Activated B cell treated with CpG ODN at 0.5 μM for 24 hours (primary cell): Measurements from ENCODE around the gene ACOX2. TPM values are rescaled to one million over a fixed set of nuclear protein-coding genes. Genes with fewer than 3 reads are reported as not detected.
A peak's percentile ranks its signal among the peaks of the same experiment; 100 is the strongest.

Experiments used
- ATAC-seq: fragments of 200-7000 bp; cut with Tn5 transposase; one replicate; pipeline ENCODE4 v1.10.0; 2021; ENCODE audit warnings: low read depth, mild to moderate bottlenecking, moderate library complexity
- CTCF ChIA-PET: fragments of 350-600 bp; sonication (Branson Sonifier 250); formaldehyde crosslinking; loops from one replicate; lab custom pipeline; 2021; ENCODE audit warnings: antibody characterized with exemption; lab: Charles Lee
- POLR2A ChIA-PET: fragments of 350-600 bp; sonication (Branson Sonifier 250); formaldehyde crosslinking; loops from one replicate; lab custom pipeline; 2021; ENCODE audit warnings: antibody characterized with exemption; lab: Charles Lee
- DNase-seq: peaks from one replicate; pipeline ENCODE4 v3.0.0; 2022
- H3K27ac Mint-ChIP-seq: one replicate; pipeline ENCODE4 v1.8.0; 2020; ENCODE audit warnings: mixed read lengths
- H3K27me3 Mint-ChIP-seq: one replicate; pipeline ENCODE4 v1.8.0; 2021; ENCODE audit warnings: mixed read lengths
- H3K36me3 Mint-ChIP-seq: one replicate; pipeline ENCODE4 v1.8.0; 2021; ENCODE audit warnings: low read depth, mixed read lengths
- H3K4me1 Mint-ChIP-seq: one replicate; pipeline ENCODE4 v1.8.0; 2021; ENCODE audit warnings: mixed read lengths
- H3K4me3 Mint-ChIP-seq: one replicate; pipeline ENCODE4 v1.8.0; 2020; ENCODE audit warnings: mild to moderate bottlenecking, mixed read lengths
- H3K9me3 Mint-ChIP-seq: one replicate; pipeline ENCODE4 v1.8.0; 2020; ENCODE audit warnings: mixed read lengths
- CTCF ChIP-seq: fragments of 200-600 bp; IDR thresholded peaks from one replicate; pipeline ENCODE4 v1.8.0; 2022; ENCODE audit warnings: antibody characterized with exemption, mild to moderate bottlenecking
- intact Hi-C: fragments of 100-400 bp; cut with micrococcal nuclease; formaldehyde crosslinking; loops from one replicate; pipeline ENCODE4 v1.15.1; 2024
- total RNA-seq: library from RNA; stranded (reverse); gene quantifications from 2 replicates; pipeline ENCODE4 v1.2.3, GENCODE V29; 2022

Gene ACOX2
- total RNA-seq, 1 donor from 2014 or later: not detected

DNA sequence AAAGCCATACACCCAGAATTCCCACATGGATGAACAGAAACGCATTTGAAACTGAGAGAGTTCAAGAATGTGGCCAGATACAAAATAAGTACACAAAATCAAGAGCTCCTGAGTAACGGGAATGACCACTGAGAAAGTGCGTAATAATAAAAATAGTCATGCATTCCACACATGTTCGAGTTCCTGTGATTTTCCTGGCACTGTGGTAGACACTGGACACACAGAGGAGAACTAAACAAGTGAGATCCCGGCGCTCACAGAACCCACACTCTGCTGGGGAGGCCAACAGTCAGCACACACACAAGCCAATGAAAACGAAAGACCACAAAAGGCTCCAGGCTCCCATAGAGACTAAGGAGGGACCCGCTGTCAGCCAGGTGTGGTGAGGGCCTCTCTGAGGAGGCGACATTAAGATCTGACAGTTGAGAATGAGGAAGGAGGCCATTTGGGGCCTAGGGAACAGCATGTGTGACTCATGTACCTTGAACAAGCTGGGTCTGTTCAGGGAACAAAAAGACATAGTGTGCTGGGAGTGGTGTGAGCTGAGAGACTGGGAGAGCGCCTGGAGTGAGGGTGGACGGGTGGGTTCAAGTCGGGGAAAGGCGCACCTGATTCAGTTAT lies 35.1 kb upstream of the ACOX2 start:
- TF ChIP-seq CTCF: no peak
- peaks cover 6% of the 10 kb centered on the region for H3K4me1 Mint-ChIP-seq
- no peaks in the 10 kb centered on the region for H3K36me3 Mint-ChIP-seq
- ATAC-seq (no peak), DNase-seq (no peak)
- intact Hi-C loops: no loop called here
- H3K9me3 Mint-ChIP-seq: no peaks in the 10 kb centered on the region
- no peak overlapping the region for H3K27ac Mint-ChIP-seq
- ChIA-PET POLR2A (no interaction called here), CTCF (interaction anchor here (1.0 to 7.3 kb wide), 2 partner anchors 56 to 59 kb away, joined by 3 to 65 read pairs; no protein-coding TSS in a partner anchor)
- no peak overlapping the region for H3K4me3 Mint-ChIP-seq
- H3K27me3 Mint-ChIP-seq: no peaks in the 10 kb centered on the region

DNA sequence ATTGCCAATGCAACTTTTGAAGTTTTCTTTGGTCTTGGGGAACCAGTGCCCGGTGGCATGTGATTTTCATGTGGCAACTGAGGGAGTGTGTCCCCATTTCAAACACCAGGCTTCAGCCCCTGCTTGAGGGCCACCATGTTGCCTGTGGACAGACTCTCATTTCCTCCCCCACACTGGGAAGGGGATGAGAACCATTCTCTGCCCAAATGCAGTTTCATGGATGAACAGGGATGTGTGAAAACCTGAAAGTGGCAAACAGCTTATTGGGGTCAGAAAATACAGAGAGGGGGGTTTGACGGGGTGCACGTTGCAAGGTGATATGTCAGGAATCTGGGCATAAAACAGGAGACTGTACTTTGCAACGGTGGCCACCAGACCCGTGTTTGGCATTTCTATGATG lies 33.9 kb upstream of the ACOX2 start:
- ChIA-PET CTCF (interaction anchor here (1.2 to 7.3 kb wide), 3 partner anchors 10 to 107 kb away, joined by 3 to 65 read pairs (median 3); no protein-coding TSS in a partner anchor), POLR2A (no interaction called here)
- H3K9me3 Mint-ChIP-seq: no peaks in the 10 kb centered on the region
- no peak for TF ChIP-seq CTCF
- peaks cover 6% of the 10 kb centered on the region for H3K4me1 Mint-ChIP-seq
- no peaks in the 10 kb centered on the region for H3K27me3 Mint-ChIP-seq
- ATAC-seq: no peak
- no peak for DNase-seq
- H3K4me3 Mint-ChIP-seq: no peak overlapping the region
- no peak overlapping the region for H3K27ac Mint-ChIP-seq
- H3K36me3 Mint-ChIP-seq: no peaks in the 10 kb centered on the region
- intact Hi-C loops: no loop called here

DNA sequence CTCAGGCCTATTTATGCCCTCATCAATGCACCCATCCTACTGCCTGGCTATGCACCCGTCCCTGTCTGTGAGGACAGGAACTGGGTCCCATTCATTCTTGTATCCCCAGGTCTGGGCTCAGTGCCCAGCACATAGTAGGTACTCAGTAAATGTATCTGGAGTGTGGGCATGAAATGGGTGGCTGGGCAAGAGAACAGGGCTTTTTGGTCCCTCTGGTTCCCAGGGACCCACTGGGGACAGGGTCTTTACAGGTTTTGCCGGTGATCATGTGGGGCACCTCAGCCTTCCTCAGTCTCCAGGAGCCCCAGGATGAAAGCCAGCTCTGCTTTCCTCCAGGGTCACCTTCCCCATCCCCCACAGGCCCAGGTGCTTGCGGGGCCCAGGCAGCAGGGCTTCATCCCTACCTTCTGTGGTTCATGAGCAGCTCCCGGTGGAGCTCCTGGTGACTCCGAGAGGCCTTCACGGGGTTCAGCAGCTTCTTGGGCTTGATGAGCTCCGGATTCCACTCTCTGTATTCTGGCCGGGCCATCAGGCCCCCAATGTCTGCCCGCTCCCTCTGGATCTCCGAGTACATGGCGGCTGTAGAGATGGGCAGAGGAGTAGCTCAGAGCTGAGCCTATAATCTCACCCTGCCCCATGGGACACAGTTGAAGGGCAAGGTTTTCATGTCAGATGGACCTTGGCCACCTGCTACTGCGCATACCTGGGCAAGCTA lies 32.5 kb upstream of the ACOX2 start:
- no peaks in the 10 kb centered on the region for H3K27me3 Mint-ChIP-seq
- POLR2A ChIA-PET: no interaction called here
- ATAC-seq (no peak), DNase-seq (no peak)
- H3K9me3 Mint-ChIP-seq: no peaks in the 10 kb centered on the region
- TF ChIP-seq CTCF: no peak
- CTCF ChIA-PET: interaction anchor here (1.2 to 7.3 kb wide), 5 partner anchors 9 to 106 kb away, joined by 3 to 65 read pairs (median 3); no protein-coding TSS in a partner anchor
- H3K4me3 Mint-ChIP-seq: no peak overlapping the region
- H3K36me3 Mint-ChIP-seq: no peaks in the 10 kb centered on the region
- peaks cover 6% of the 10 kb centered on the region for H3K4me1 Mint-ChIP-seq
- H3K27ac Mint-ChIP-seq: no peak overlapping the region
- intact Hi-C loops: no loop called here

DNA sequence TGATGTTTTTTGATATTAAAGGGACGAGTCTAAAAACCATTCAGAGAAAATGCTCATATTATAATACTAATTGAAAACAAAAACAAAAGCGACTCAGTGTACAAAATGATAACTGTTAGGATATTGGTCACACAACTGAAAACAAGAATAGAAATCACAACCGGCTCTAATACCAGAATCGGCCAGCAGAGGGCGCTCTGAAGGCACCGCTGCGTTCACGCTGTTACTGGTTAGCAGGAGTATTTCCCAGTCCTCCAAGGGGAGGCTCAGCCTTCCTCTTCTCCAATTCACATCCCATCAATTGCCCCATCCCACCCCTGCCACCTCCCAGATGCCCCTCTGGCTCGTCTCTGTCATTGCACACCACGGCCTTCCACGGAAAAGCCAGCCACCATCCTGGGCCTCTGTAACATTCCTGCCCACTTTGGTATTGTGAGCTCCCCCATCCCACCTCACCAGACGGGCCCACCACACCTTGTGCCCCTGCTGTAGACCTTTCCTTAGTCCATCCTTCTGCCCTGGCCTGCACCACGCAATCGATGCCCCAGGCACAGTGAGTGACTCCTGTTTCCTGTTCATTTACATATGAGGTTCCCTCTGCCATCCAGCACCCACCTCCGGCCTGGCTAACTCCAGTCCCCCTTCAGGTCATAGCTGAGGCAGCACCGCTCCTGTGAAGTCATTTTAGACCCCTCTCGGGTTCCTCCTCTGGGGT lies 31.7 kb upstream of the ACOX2 start:
- no peaks in the 10 kb centered on the region for H3K9me3 Mint-ChIP-seq
- H3K36me3 Mint-ChIP-seq: no peaks in the 10 kb centered on the region
- DNase-seq: peak; percentile 61
- no peaks in the 10 kb centered on the region for H3K27me3 Mint-ChIP-seq
- ChIA-PET CTCF (interaction anchor here (0.6 to 7.3 kb wide), 6 partner anchors 11 to 65 kb away, joined by 3 to 65 read pairs (median 4); no protein-coding TSS in a partner anchor), POLR2A (no interaction called here)
- TF ChIP-seq CTCF: no peak
- ATAC-seq: peak; percentile 49
- intact Hi-C loops: loop anchor here (1.0 kb wide), 2 partner anchors 62 to 484 kb away; no protein-coding TSS in a partner anchor
- peaks cover 6% of the 10 kb centered on the region for H3K4me1 Mint-ChIP-seq
- peak overlapping the region; percentile 65 for H3K4me3 Mint-ChIP-seq
- no peak overlapping the region for H3K27ac Mint-ChIP-seq

GRCh38 chr3:58567251-58567515 lies 30.2 kb upstream of the ACOX2 start:
- intact Hi-C loops: no loop called here
- DNase-seq (no peak), ATAC-seq (no peak)
- Mint-ChIP-seq H3K4me1 (peaks cover 6% of the 10 kb centered on the region), H3K9me3 (no peaks in the 10 kb centered on the region), H3K4me3 (no peak overlapping the region), H3K36me3 (no peaks in the 10 kb centered on the region), H3K27me3 (no peaks in the 10 kb centered on the region), H3K27ac (no peak overlapping the region)
- ChIA-PET CTCF (interaction anchor here (1.2 to 7.3 kb wide), 2 partner anchors 18 to 64 kb away, joined by 3 to 65 read pairs; no protein-coding TSS in a partner anchor), POLR2A (no interaction called here)
- no peak for TF ChIP-seq CTCF
